GM12878 (cell line): ENCODE data around the gene LARP4B.

Experiments used
- BRCA1 ChIP-seq: IDR thresholded peaks from 2 replicates; pipeline ENCODE4 v1.6.1; 2011; ENCODE audit warnings: low read depth, low read length, improper control_type of control experiment
- EZH2 ChIP-seq: IDR thresholded peaks from 2 replicates; pipeline ENCODE4 v1.6.1; 2012; ENCODE audit warnings: low read depth, mild to moderate bottlenecking, control low read depth, inconsistent platforms, low read length, borderline replicate concordance; ENCODE audit not compliant: control insufficient read depth
- JUNB ChIP-seq: IDR thresholded peaks from 2 replicates; pipeline ENCODE4 v1.6.1; 2016; ENCODE audit warnings: antibody characterized with exemption, mild to moderate bottlenecking
- POLR2A ChIP-seq: IDR thresholded peaks from 2 replicates; pipeline ENCODE4 v1.6.1; 2011; ENCODE audit warnings: low read depth, mild to moderate bottlenecking, low read length
- POLR2AphosphoS5 ChIP-seq: IDR thresholded peaks from 2 replicates; pipeline ENCODE4 v1.6.1; 2011; ENCODE audit warnings: mild to moderate bottlenecking, low read length, inconsistent platforms
- REST ChIP-seq: IDR thresholded peaks from 2 replicates; pipeline ENCODE4 v1.6.1; 2012; ENCODE audit warnings: mild to moderate bottlenecking, low read depth, low read length
- TCF7 ChIP-seq: IDR thresholded peaks from 2 replicates; pipeline ENCODE4 v1.6.1; 2014; ENCODE audit warnings: antibody characterized with exemption, borderline replicate concordance
- TF ChIP-seq, protein P1 (sequence below), 3 experiments: IDR thresholded peaks in 2 of 3; conservative IDR thresholded peaks in 1 of 3; 2 replicates each; pipeline ENCODE4 v1.5.1; 2011; ENCODE audit warnings: low read depth in 3 of 3, low read length in 3 of 3, mild to moderate bottlenecking in 3 of 3, control low read depth in 2 of 3, moderate library complexity in 2 of 3, inconsistent platforms in 1 of 3, mixed read lengths in 1 of 3; ENCODE audit not compliant: control insufficient read depth in 2 of 3, insufficient read depth in 1 of 3; ENCODE audit errors: extremely low read depth in 1 of 3
- TF ChIP-seq, protein P2 (sequence below): IDR thresholded peaks from 2 replicates; pipeline ENCODE4 v1.6.1; 2011; ENCODE audit warnings: low read depth, low read length, improper control_type of control experiment, borderline replicate concordance
- TF ChIP-seq, protein P3 (sequence below): IDR thresholded peaks from 2 replicates; pipeline ENCODE4 v1.6.1; 2012; ENCODE audit warnings: low read length, inconsistent platforms

DNA sequence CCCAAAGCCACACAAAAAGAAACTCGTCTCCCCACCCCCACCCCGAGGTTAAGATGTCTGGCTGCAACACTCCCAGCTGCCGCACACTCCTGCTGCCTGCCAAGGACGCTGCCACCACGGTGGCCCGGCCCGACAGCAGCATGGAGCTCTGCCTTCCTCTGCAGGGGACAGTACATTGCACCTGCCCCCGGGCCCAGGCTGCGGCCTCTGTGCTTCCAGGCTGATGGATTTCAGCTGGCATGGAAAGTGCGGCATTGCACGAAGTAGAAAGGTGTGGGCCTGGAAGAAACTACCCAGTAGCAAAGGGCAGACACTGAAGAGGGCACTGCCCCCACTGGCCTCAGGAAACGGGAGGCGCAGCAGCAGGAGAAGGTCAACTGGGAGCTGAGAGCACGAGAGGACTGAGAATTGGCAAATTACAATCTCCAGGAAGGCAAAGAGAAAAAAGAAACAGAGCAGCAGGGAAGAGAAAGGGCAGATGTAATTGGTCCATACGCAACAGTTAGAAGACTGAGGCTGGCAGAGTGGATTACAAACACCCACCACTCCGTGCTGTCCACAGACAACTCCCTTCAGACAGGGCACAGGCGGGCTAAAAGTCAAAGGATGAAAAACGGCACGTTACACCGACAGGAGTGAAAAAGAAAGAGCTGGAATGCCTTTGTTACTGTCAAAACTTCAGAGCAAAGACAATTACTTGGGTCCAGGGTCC, 124.9 kb downstream of the LARP4B start:
- TF ChIP-seq BRCA1: no peak
- TF ChIP-seq, protein P1, sequence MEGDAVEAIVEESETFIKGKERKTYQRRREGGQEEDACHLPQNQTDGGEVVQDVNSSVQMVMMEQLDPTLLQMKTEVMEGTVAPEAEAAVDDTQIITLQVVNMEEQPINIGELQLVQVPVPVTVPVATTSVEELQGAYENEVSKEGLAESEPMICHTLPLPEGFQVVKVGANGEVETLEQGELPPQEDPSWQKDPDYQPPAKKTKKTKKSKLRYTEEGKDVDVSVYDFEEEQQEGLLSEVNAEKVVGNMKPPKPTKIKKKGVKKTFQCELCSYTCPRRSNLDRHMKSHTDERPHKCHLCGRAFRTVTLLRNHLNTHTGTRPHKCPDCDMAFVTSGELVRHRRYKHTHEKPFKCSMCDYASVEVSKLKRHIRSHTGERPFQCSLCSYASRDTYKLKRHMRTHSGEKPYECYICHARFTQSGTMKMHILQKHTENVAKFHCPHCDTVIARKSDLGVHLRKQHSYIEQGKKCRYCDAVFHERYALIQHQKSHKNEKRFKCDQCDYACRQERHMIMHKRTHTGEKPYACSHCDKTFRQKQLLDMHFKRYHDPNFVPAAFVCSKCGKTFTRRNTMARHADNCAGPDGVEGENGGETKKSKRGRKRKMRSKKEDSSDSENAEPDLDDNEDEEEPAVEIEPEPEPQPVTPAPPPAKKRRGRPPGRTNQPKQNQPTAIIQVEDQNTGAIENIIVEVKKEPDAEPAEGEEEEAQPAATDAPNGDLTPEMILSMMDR (IDR thresholded peaks at IDR 0.05 in 2 of 3, conservative IDR thresholded peaks at IDR 0.05 in 1 of 3; ENCODE audit: control insufficient read depth in 2 of 3, extremely low read depth in 1 of 3, insufficient read depth in 1 of 3, low read depth in 3 of 3, low read length in 3 of 3): no peak
- no peak for TF ChIP-seq POLR2AphosphoS5
- no peak for TF ChIP-seq REST
- TF ChIP-seq, protein P2, sequence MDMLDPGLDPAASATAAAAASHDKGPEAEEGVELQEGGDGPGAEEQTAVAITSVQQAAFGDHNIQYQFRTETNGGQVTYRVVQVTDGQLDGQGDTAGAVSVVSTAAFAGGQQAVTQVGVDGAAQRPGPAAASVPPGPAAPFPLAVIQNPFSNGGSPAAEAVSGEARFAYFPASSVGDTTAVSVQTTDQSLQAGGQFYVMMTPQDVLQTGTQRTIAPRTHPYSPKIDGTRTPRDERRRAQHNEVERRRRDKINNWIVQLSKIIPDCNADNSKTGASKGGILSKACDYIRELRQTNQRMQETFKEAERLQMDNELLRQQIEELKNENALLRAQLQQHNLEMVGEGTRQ: no peak
- TF ChIP-seq, protein P3, sequence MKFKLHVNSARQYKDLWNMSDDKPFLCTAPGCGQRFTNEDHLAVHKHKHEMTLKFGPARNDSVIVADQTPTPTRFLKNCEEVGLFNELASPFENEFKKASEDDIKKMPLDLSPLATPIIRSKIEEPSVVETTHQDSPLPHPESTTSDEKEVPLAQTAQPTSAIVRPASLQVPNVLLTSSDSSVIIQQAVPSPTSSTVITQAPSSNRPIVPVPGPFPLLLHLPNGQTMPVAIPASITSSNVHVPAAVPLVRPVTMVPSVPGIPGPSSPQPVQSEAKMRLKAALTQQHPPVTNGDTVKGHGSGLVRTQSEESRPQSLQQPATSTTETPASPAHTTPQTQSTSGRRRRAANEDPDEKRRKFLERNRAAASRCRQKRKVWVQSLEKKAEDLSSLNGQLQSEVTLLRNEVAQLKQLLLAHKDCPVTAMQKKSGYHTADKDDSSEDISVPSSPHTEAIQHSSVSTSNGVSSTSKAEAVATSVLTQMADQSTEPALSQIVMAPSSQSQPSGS: no peak
- no peak for TF ChIP-seq JUNB
- no peak for TF ChIP-seq TCF7
- no peak for TF ChIP-seq EZH2
- no peak for TF ChIP-seq POLR2A
